Left cardiac atrium (tissue), 4 donors: ENCODE results near the gene NPHS1. TPM values are rescaled to one million over a fixed set of nuclear protein-coding genes. Genes with fewer than 3 reads are reported as not detected.
A peak's percentile ranks its signal among the peaks of the same experiment; 100 is the strongest.
"Not testable (repeated sequence)": the region's sequence is repeated elsewhere in the genome, so short reads cannot be mapped to it uniquely, and the experiment has no call there.

Experiments
- ATAC-seq, 2 donors: fragments of 200-7000 bp; cut with Tn5 transposase; one replicate each; pipeline ENCODE4 v1.9.1; 2020; ENCODE audit warnings: mild to moderate bottlenecking in 2 of 2, moderate library complexity in 2 of 2
- DNase-seq: peaks from one replicate; pipeline ENCODE4 v3.0.0-alpha.2; 2020
- intact Hi-C, 2 donors: fragments of 100-400 bp; cut with DNase I; formaldehyde crosslinking; loops; one replicate each; pipeline versions ENCODE4 v1.14.1 to v1.15.1; 2022 to 2023
- total RNA-seq, 2 donors: library from RNA; stranded (reverse); fragmentation: NEBNext Ultra II Directional; extraction: Animal tissue kit (Norgen Biotek cat#: 25700); gene quantifications; one replicate each; pipeline ENCODE4 v1.2.1, GENCODE V29; 2021
- donor health status: DM: no; HTN: yes; CAD: no.
- donor health status: DM: no; HTN: yes; CAD: no; lungs with severe emphysema.
- donor health status: DM: yes; HTN: yes; CAD: no.
- donor health status: Dilated cardiomyopathy.

NPHS1 gene
- total RNA-seq, 2 donors from 2014 or later = not detected

DNA sequence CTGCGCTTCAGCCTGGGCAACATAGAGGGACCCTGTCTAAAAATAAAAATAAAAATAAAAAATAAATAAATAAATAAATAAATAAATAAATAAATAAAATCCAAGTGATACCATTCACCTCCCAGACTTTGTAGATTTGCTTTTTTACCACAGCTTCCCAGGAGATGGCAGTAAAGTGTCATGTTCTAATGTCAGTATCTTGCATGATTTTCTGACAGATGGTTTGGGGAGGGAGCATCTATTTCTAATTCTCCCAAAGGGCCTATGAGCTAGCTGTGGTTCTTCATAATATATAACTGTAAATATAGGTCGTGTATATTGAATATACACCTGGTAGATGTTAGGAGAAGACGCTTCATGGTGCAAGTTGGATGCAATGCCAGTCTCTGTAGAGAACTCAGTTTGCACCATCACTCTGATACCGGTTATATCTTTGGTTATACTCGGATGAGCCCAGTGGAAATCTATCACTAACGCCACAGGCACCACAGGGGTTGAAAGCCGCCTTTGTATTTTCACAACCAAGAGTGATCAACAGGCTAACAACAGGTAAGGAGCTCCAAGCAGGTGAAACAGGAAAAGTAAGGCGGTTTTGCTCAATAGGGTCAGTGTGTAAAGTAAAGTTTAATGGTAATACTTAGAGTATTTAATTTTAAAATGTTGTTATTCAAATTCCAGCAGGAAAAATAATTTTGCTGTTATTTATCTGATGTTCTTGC is 30.0 kb upstream of the NPHS1 start:
- DNase-seq = no peak
- intact Hi-C loops = loop anchor here (5.0 kb wide), 2 partner anchors 45 to 50 kb away; no protein-coding TSS in a partner anchor
- ATAC-seq = peak in 1 of 2 donors; percentile 32

DNA sequence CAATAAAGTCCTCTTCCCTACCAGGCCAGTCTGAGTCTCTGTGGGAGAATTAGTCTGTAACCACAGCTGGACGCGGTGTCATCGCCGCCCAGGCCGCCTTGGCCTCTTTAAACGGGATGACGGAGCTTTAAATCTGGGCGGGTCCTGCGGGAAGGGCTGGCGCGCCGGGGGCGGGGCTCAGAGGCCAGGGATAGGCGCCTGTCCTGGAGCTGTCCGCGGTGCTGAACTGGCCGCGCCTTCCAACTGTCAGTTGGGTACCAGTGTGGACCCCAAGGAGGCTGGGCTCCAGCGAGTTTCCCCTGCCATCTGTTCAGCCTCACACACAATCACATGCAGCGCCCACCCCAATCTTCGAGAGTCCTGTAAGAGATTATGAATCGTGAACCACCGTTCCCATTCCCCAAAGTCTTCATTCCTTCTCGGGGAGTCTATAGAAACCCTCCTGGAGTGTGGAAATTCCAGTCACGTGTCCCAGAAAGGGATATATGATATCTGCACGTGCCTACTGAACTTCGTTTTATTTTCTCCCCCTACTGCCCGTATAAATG is 27.5 kb upstream of the NPHS1 start:
- peak; percentile 95 for DNase-seq
- peak; percentile 96 to 98 for ATAC-seq
- intact Hi-C loops = loop anchor here (5.0 kb wide), 2 partner anchors 47 to 52 kb away; no protein-coding TSS in a partner anchor

DNA sequence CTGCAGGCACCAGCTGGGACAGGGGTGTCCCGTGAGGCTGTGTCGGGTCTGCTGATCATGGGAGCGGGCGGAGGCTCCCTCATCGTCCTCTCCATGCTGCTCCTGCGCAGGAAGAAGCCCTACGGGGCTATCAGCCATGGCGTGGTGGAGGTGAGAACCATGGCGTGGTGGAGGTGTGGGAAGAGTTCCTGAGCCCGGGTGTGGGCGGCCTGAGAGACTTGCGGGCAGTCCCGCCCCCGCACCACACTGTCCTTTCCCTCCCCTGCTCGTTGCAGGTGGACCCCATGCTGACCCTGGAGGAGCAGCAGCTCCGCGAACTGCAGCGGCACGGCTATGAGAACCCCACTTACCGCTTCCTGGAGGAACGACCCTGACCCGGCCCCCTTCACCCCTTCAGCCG is 26.8 kb upstream of the NPHS1 start:
- DNase-seq (no peak), ATAC-seq (no peak)
- intact Hi-C loops = no loop called here

GRCh38 chr19:35874392-35874930 is 22.2 kb upstream of the NPHS1 start:
- no peak for DNase-seq

DNA sequence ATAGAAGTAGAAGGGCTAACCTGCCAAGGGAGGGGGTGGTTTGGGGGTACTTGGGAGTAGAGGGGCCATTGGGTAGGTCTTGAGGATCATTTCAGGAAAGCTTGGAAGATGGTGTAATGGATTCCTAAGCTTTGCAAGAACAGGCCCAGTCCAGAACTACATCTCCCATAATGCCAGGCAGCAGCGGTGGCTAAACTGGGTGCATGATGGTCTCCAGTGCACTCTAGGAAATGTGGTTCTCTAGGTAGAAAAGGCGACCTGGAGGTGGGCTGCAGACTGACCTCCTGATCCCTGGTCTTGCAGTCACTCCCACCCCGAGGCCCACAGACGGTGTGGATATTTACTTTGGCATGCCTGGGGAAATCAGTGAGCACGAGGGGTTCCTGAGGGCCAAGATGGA is 19.9 kb upstream of the NPHS1 start:
- ATAC-seq (no peak), DNase-seq (no peak)
- intact Hi-C loops = no loop called here

More at GRCh38 chr19:35874392-35874930, 22.2 kb upstream of the NPHS1 start:
- ATAC-seq = no peak
- intact Hi-C loops = no loop called here

DNA sequence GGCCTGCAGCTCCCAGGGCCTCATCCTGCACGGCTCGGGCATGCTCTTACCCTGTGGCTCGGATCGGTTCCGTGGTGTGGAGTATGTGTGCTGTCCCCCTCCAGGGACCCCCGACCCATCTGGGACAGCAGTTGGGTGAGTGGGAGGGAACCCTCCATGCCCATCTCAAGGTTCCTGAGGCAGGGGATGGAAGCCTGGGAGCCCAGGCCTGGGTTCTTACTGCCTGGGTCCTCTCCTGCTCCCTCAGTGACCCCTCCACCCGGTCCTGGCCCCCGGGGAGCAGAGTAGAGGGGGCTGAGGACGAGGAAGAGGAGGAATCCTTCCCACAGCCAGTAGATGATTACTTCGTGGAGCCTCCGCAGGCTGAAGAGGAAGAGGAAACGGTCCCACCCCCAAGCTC is 19.3 kb upstream of the NPHS1 start:
- no peak for ATAC-seq
- intact Hi-C loops = no loop called here
- no peak for DNase-seq

DNA sequence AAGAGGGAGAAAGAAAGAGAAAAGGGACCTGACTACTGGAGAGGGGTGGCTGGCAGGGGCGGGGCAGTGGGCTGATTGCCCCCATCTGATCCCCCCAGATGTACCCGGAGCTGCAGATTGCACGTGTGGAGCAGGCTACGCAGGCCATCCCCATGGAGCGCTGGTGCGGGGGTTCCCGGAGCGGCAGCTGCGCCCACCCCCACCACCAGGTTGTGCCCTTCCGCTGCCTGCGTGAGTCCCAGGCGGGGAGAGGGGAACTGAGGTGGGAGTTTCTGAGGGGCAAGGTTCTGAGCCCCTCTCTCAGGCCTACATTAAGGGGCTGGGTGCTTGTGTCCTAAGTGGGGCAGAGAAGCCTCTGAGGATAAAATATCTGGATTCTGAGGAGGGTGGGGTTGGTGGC is 18.5 kb upstream of the NPHS1 start:
- ATAC-seq = no peak
- intact Hi-C loops = no loop called here
- DNase-seq = no peak

- intact Hi-C loops, ATAC-seq, DNase-seq: not testable (repeated sequence)
These were observed 17.9 kb upstream of the NPHS1 start for GRCh38 chr19:35870124-35870736.

- intact Hi-C loops = no loop called here
- peak; percentile 72 to 87 for ATAC-seq
- peak; percentile 83 for DNase-seq
These were observed 17.2 kb upstream of the NPHS1 start for GRCh38 chr19:35869327-35870123.

DNA sequence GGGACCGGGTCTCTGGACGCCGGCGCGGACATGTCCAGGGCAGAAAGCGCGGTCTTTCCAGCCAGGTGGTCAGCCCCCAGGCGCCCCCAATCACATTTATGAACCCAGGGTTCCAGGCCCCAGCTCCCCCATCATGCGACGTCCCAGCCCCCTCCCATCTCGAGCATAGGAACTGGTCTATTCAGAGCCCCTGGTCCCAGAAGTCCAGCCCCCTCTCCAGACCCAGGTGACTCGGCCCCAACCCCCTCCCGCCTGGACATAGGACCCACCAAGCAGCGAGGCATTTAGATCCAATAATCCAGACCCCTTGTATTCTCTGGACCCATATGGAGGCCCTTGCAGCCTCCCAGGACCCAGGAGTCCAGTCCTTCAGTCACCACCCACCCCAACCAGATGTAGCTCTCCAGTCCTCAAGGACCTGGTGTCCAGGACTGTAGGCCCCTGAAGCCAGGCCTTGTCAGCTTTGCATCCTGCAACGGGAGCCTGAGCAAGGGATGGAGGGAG is 16.6 kb upstream of the NPHS1 start:
- ATAC-seq (peak in 1 of 2 donors; percentile 9), DNase-seq (no peak)

DNA sequence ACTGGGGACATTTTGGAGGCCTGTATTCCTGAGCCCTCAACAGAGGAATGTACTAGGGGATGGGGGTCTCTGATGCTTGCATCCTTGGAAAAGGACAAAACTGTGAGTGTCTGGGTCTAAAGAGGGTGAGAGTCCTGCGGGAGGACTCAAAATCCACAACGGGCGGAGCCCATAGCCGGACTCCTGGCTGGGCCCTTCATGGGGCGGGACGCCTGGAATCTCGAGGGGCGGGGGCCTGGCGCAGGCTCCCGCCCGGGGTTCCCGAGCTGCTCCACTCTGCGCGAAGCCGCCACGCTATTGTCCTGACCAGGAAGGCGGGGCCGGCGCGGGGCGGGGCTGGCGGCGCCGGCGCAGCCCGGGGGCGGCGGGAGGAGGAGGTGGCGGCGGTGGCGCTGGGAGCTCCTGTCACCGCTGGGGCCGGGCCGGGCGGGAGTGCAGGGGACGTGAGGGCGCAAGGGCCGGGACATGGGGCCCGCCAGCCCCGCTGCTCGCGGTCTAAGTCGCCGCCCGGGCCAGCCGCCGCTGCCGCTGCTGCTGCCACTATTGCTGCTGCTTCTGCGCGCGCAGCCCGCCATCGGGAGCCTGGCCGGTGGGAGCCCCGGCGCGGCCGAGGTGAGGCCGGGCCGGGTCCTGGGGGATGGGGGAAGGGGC is 16.0 kb upstream of the NPHS1 start, which contains the start of gene APLP1:
APLP1 (plus strand) TSS at position 403 of the 651 bp plus-strand sequence; CDS start at position 466, 63 bp downstream.
- DNase-seq (peak; percentile 84), ATAC-seq (peak; percentile 93)
- intact Hi-C loops = no loop called here

More for the DNA sequence above, 16.6 kb upstream of the NPHS1 start:
- intact Hi-C loops = no loop called here

DNA sequence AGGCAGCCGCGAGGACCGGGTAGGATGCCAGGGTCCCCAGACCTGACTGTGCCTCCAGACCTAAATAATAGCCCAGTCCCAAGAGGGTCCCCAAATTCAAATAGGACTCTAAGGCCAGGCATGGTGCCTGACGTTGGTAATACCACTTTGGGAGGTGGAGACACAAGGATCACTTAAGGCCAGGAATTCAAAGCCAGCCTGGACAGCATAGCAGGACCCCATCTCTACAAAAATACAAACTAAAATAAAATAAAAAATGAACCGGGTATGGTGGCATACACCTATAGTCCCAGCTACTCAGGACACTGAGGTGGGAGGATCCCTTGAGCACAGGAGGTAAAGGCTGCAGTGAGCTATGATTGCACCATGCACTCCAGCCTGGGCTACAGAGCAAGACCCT is 10.7 kb upstream of the NPHS1 start:
- intact Hi-C loops = no loop called here
- ATAC-seq = no peak
- no peak for DNase-seq

GRCh38 chr19:35862528-35862927 is 10.2 kb upstream of the NPHS1 start:
- DNase-seq (no peak), ATAC-seq (no peak)
- intact Hi-C loops = no loop called here

DNA sequence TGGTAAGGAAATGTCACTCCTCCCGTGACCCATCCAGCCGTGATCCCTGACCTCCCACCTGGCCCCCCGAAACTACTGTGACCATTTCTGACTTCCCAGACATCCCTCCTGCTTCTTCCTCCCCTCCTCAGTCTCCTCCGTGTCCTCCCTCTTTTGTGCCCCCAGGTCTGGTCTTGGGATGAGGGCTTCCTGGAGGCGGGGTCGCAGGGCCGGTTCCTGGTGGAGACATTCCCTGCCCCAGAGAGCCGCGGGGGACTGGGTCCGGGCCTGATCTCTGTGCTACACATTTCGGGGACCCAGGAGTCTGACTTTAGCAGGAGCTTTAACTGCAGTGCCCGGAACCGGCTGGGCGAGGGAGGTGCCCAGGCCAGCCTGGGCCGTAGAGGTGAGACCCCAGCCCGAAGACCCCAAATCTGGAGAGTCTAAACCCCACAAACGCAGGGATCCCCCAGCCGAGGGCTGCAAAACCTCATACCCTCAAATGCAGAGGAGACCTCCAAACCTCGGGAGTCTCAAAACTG is 9.4 kb upstream of the NPHS1 start:
- no peak for DNase-seq
- intact Hi-C loops = no loop called here
- ATAC-seq = no peak

DNA sequence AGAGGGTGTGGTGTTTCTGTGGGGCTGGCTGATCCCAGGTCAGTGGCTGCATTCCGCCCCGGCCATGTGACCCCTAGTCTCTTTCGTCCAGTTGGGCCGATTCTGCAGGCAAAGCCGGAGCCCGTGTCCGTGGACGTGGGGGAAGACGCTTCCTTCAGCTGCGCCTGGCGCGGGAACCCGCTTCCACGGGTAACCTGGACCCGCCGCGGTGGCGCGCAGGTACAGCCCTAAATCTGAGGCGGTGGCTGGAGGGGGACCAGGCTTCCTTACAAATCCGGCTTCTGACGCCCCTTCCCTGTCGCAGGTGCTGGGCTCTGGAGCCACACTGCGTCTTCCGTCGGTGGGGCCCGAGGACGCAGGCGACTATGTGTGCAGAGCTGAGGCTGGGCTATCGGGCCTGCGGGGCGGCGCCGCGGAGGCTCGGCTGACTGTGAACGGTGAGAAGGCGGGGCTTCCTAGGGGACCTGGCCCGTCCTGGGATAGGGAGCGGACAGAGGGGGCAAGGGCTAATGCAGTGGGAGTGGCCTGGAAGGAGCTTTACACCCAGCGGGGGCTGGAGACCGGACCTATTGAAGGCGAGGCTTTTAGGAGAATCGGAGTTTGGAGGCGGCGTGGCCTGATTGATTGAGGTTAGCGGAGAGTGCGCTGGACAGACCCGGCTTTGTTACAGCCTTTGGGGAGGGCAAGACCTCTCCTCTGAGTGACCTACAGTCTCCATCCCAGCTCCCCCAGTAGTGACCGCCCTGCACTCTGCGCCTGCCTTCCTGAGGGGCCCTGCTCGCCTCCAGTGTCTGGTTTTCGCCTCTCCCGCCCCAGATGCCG is 8.7 kb upstream of the NPHS1 start:
- ATAC-seq (peak in 1 of 2 donors; percentile 21), DNase-seq (no peak)
- intact Hi-C loops = no loop called here

- ATAC-seq (no peak), DNase-seq (no peak)
- intact Hi-C loops = no loop called here
These were observed 8.1 kb upstream of the NPHS1 start for GRCh38 chr19:35860436-35860817.

GRCh38 chr19:35859414-35859813 is 7.1 kb upstream of the NPHS1 start:
- intact Hi-C loops = no loop called here
- ATAC-seq (no peak), DNase-seq (no peak)

DNA sequence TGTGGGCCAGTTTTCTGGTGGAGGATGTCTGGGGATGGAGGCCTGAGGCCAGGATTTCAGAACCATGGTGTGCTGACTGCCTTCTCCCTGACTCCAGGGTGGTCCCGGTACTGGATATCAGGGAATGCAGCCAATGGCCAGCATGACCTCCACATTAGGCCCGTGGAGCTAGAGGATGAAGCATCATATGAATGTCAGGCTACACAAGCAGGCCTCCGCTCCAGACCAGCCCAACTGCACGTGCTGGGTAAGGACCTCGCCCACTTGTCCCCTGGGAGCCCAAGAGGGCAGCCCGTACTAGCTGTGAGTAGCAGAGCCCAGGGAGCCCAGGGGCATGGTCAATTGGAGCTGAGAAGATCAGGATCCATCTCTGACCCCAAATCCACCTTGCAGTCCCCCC is 6.0 kb upstream of the NPHS1 start:
- ATAC-seq = no peak
- intact Hi-C loops = no loop called here
- DNase-seq = no peak
